Prostate gland (tissue), 2 donors: Measurements from ENCODE around the gene PADI1. TPM values are rescaled to one million over a fixed set of nuclear protein-coding genes. Genes with fewer than 3 reads are reported as not detected.

ENCODE experiments used
- DNase-seq: peaks from one replicate; pipeline ENCODE4 v3.0.0-alpha.2; 2019; ENCODE audit warnings: low spot score
- H3K27ac ChIP-seq, 2 donors: fragments of 200-600 bp; sonication (generic); 2 replicates each; pipeline ENCODE4 v1.5.1; 2017 to 2019
- H3K27me3 ChIP-seq: fragments of 200-600 bp; sonication (generic); replicated peaks from 2 replicates; pipeline ENCODE4 v1.5.1; 2019; ENCODE audit not compliant: insufficient read depth
- H3K36me3 ChIP-seq, 2 donors: fragments of 200-600 bp; sonication (generic); 1 replicate in 1 of 2; 2 replicates in 1 of 2; pipeline versions ENCODE4 v1.5.1 to v1.8.1; 2017 to 2019
- H3K4me1 ChIP-seq: fragments of 200-600 bp; sonication (generic); replicated peaks from 2 replicates; pipeline ENCODE4 v1.5.1; 2019
- H3K4me3 ChIP-seq, 2 donors: fragments of 200-600 bp; sonication (generic); 2 replicates each; pipeline ENCODE4 v1.5.1; 2017 to 2019
- H3K9me3 ChIP-seq: fragments of 200-600 bp; sonication (generic); 2 replicates; pipeline ENCODE4 v1.5.1; 2017
- CTCF ChIP-seq, 4 experiments: fragments of 200-600 bp in 2 of 4; fragments of 450-650 bp in 2 of 4; sonication (generic) in 2 of 4; IDR thresholded peaks; 1 replicate in 3 of 4; 2 replicates in 1 of 4; pipeline ENCODE4 v1.5.1; 2016 to 2019; ENCODE audit warnings: antibody characterized with exemption in 4 of 4, mild to moderate bottlenecking in 2 of 4, moderate library complexity in 2 of 4
- POLR2A ChIP-seq: fragments of 450-650 bp; IDR thresholded peaks from one replicate; pipeline ENCODE4 v1.6.1; 2016; ENCODE audit warnings: antibody characterized with exemption, mild to moderate bottlenecking
- POLR2AphosphoS5 ChIP-seq: sonication (generic); formaldehyde crosslinking; IDR thresholded peaks from one replicate; pipeline ENCODE4 v1.6.1; 2017; ENCODE audit warnings: antibody characterized with exemption
- WGBS: methylation state at CpG from one replicate; pipeline ENCODE4 v1.1.5; 2018; 5-methylcytosine and 5-hydroxymethylcytosine counted together
- intact Hi-C: fragments of 100-400 bp; cut with DNase I; formaldehyde crosslinking; loops from one replicate; pipeline ENCODE4 v1.14.2; 2022
- total RNA-seq, 2 donors: library from RNA; depleted of rRNA; stranded (reverse); fragments of >200 nt; gene quantifications; one replicate each; pipeline ENCODE4 v1.1.0, GENCODE V29; 2016

The PADI1 gene
- total RNA-seq, 2 donors from 2014 or later, result 0.18 to 0.34 TPM

- intact Hi-C loops, result no loop called here
- H3K27ac ChIP-seq, result no peak overlapping the region
- no peak for TF ChIP-seq POLR2A
- no peak for TF ChIP-seq POLR2AphosphoS5
- TF ChIP-seq CTCF (IDR thresholded peaks at IDR 0.05), result no peak
- no peak overlapping the region for H3K4me3 ChIP-seq
- no peaks in the 10 kb centered on the region for H3K4me1 ChIP-seq
- 81% methylated on average over 1 of the region's 1 CpG for whole genome bisulfite sequencing
- H3K27me3 ChIP-seq, result no peaks in the 10 kb centered on the region
- H3K9me3 ChIP-seq, result no peaks in the 10 kb centered on the region
- no peak for DNase-seq
- H3K36me3 ChIP-seq, result no peaks in the 10 kb centered on the region
Measured at GRCh38 chr1:17165823-17166222, 39.1 kb upstream of the PADI1 start.

- H3K4me3 ChIP-seq, result no peak overlapping the region
- DNase-seq, result no peak
- no peaks in the 10 kb centered on the region for H3K4me1 ChIP-seq
- no peaks in the 10 kb centered on the region for H3K9me3 ChIP-seq
- H3K27me3 ChIP-seq, result no peaks in the 10 kb centered on the region
- no peaks in the 10 kb centered on the region for H3K36me3 ChIP-seq
- intact Hi-C loops, result no loop called here
- 32% methylated on average over 4 of the region's 4 CpGs for WGBS
- TF ChIP-seq POLR2AphosphoS5 (no peak), CTCF (IDR thresholded peaks at IDR 0.05) (no peak), POLR2A (no peak)
- no peak overlapping the region for H3K27ac ChIP-seq
Measured at GRCh38 chr1:17167041-17167785, 37.7 kb upstream of the PADI1 start.

GRCh38 chr1:17167786-17168090, 37.2 kb upstream of the PADI1 start:
- 56% methylated on average over 5 of the region's 5 CpGs for WGBS
- no peaks in the 10 kb centered on the region for H3K36me3 ChIP-seq
- H3K27ac ChIP-seq, result no peak overlapping the region

GRCh38 chr1:17168091-17168876, 36.6 kb upstream of the PADI1 start:
- no peaks in the 10 kb centered on the region for H3K9me3 ChIP-seq
- H3K4me1 ChIP-seq, result no peaks in the 10 kb centered on the region
- 32% methylated on average over 13 of the region's 13 CpGs for WGBS
- H3K27me3 ChIP-seq, result no peaks in the 10 kb centered on the region
- DNase-seq, result no peak
- no peak overlapping the region for H3K27ac ChIP-seq
- H3K36me3 ChIP-seq, result no peaks in the 10 kb centered on the region
- H3K4me3 ChIP-seq, result no peak overlapping the region
- TF ChIP-seq POLR2AphosphoS5, result no peak
- TF ChIP-seq CTCF (IDR thresholded peaks at IDR 0.05), result no peak
- no peak for TF ChIP-seq POLR2A
- intact Hi-C loops, result no loop called here

More at GRCh38 chr1:17167786-17168090, 37.2 kb upstream of the PADI1 start:
- DNase-seq, result no peak
- H3K27me3 ChIP-seq, result no peaks in the 10 kb centered on the region
- no peaks in the 10 kb centered on the region for H3K4me1 ChIP-seq
- H3K9me3 ChIP-seq, result no peaks in the 10 kb centered on the region
- TF ChIP-seq POLR2A (no peak), CTCF (IDR thresholded peaks at IDR 0.05) (no peak), POLR2AphosphoS5 (no peak)
- intact Hi-C loops, result no loop called here
- no peak overlapping the region for H3K4me3 ChIP-seq

- H3K4me3 ChIP-seq, result no peak overlapping the region
- no peaks in the 10 kb centered on the region for H3K36me3 ChIP-seq
- DNase-seq, result no peak
- intact Hi-C loops, result no loop called here
- TF ChIP-seq POLR2A (no peak), CTCF (IDR thresholded peaks at IDR 0.05) (no peak), POLR2AphosphoS5 (no peak)
- H3K27me3 ChIP-seq, result no peaks in the 10 kb centered on the region
- H3K4me1 ChIP-seq, result no peaks in the 10 kb centered on the region
- no peaks in the 10 kb centered on the region for H3K9me3 ChIP-seq
- no peak overlapping the region for H3K27ac ChIP-seq
Measured at GRCh38 chr1:17170571-17170970, 34.4 kb upstream of the PADI1 start.
